ENCODE data around the gene SYT14.
"Not testable (repeated sequence)": the region's sequence is repeated elsewhere in the genome, so short reads cannot be mapped to it uniquely, and the experiment has no call there.

Gene SYT14

GRCh38 chr1:210196266-210196665 lies 258.2 kb downstream of the SYT14 start:
- WGBS (ENCODE audit: extremely low coverage, insufficient coverage, low lambda C conversion rate) = no CpG with 5 or more reads among the region's 5 CpGs
- peak; percentile 6 for DNase-seq

GRCh38 chr1:210198840-210199239 lies 260.8 kb downstream of the SYT14 start:
- Histone ChIP-seq H3K4me1 (ENCODE audit: control insufficient read depth, low read depth, low read length) (no peaks in the 10 kb centered on the region), H3K18ac (ENCODE audit: low read length) (no peak overlapping the region), H3K56ac (ENCODE audit: low read length) (no peak overlapping the region), H2AK5ac (ENCODE audit: low read length) (no peak overlapping the region), H3K36me3 (ENCODE audit: control insufficient read depth, insufficient read depth, low read length) (no peaks in the 10 kb centered on the region), H3K4me2 (ENCODE audit: low read length) (no peak overlapping the region), H2BK120ac (ENCODE audit: low read depth, low read length) (no peak overlapping the region), H3K79me2 (ENCODE audit: control insufficient read depth, insufficient read depth, low read length) (no peaks in the 10 kb centered on the region), H3K23ac (ENCODE audit: low read length) (no peak overlapping the region), H3K27me3 (ENCODE audit: insufficient read depth, low read length, poor library complexity) (no peaks in the 10 kb centered on the region), H4K5ac (ENCODE audit: low read length) (no peak overlapping the region), H3K9ac (ENCODE audit: low read length) (no peak overlapping the region), H3K27ac (ENCODE audit: low read depth, low read length) (no peak overlapping the region), H3K4ac (ENCODE audit: low read depth, low read length) (no peak overlapping the region), H2BK5ac (ENCODE audit: low read length) (no peak overlapping the region), H3K79me1 (ENCODE audit: low read length) (no peaks in the 10 kb centered on the region), H3K4me3 (ENCODE audit: low read length) (no peak overlapping the region), H4K8ac (ENCODE audit: low read depth, low read length) (no peak overlapping the region), H2BK15ac (replicated peaks; ENCODE audit: low read depth) (no peak overlapping the region)
- WGBS (ENCODE audit: extremely low coverage, insufficient coverage, low lambda C conversion rate) = no CpG with 5 or more reads among the region's 3 CpGs
- DNase-seq = no peak

More at GRCh38 chr1:210196266-210196665, 258.2 kb downstream of the SYT14 start:
- H3K4me1 ChIP-seq (ENCODE audit: control insufficient read depth, low read depth, low read length); H3K18ac ChIP-seq (ENCODE audit: low read length); H3K56ac ChIP-seq (ENCODE audit: low read length); H4K8ac ChIP-seq (ENCODE audit: low read depth, low read length); H3K27me3 ChIP-seq (ENCODE audit: insufficient read depth, low read length, poor library complexity); H4K5ac ChIP-seq (ENCODE audit: low read length); H3K9ac ChIP-seq (ENCODE audit: low read length); H3K79me1 ChIP-seq (ENCODE audit: low read length); H3K36me3 ChIP-seq (ENCODE audit: control insufficient read depth, insufficient read depth, low read length); H3K4me3 ChIP-seq (ENCODE audit: low read length); H2BK15ac ChIP-seq (replicated peaks; ENCODE audit: low read depth); H2AK5ac ChIP-seq (ENCODE audit: low read length); H2BK5ac ChIP-seq (ENCODE audit: low read length); H3K4ac ChIP-seq (ENCODE audit: low read depth, low read length); H3K23ac ChIP-seq (ENCODE audit: low read length); H3K79me2 ChIP-seq (ENCODE audit: control insufficient read depth, insufficient read depth, low read length); H3K4me2 ChIP-seq (ENCODE audit: low read length); H3K27ac ChIP-seq (ENCODE audit: low read depth, low read length); H2BK120ac ChIP-seq (ENCODE audit: low read depth, low read length): not testable (repeated sequence)

- Histone ChIP-seq H3K4me2 (ENCODE audit: low read length) (no peak overlapping the region), H3K4ac (ENCODE audit: low read depth, low read length) (no peak overlapping the region), H4K8ac (ENCODE audit: low read depth, low read length) (no peak overlapping the region), H3K79me1 (ENCODE audit: low read length) (no peaks in the 10 kb centered on the region), H3K18ac (ENCODE audit: low read length) (no peak overlapping the region), H2AK5ac (ENCODE audit: low read length) (no peak overlapping the region), H3K9ac (ENCODE audit: low read length) (no peak overlapping the region), H3K27me3 (ENCODE audit: insufficient read depth, low read length, poor library complexity) (no peaks in the 10 kb centered on the region), H2BK5ac (ENCODE audit: low read length) (no peak overlapping the region), H3K4me1 (ENCODE audit: control insufficient read depth, low read depth, low read length) (no peaks in the 10 kb centered on the region), H3K79me2 (ENCODE audit: control insufficient read depth, insufficient read depth, low read length) (no peaks in the 10 kb centered on the region), H3K23ac (ENCODE audit: low read length) (no peak overlapping the region), H2BK120ac (ENCODE audit: low read depth, low read length) (no peak overlapping the region), H3K4me3 (ENCODE audit: low read length) (no peak overlapping the region), H3K56ac (ENCODE audit: low read length) (no peak overlapping the region), H3K27ac (ENCODE audit: low read depth, low read length) (no peak overlapping the region), H3K36me3 (ENCODE audit: control insufficient read depth, insufficient read depth, low read length) (no peaks in the 10 kb centered on the region), H2BK15ac (replicated peaks; ENCODE audit: low read depth) (no peak overlapping the region), H4K5ac (ENCODE audit: low read length) (no peak overlapping the region)
- no CpG with 5 or more reads among the region's 3 CpGs for WGBS (ENCODE audit: extremely low coverage, insufficient coverage, low lambda C conversion rate)
- no peak for DNase-seq
These were observed 262.2 kb downstream of the SYT14 start for GRCh38 chr1:210200124-210200736.

- no peak overlapping the region for H2BK120ac ChIP-seq (ENCODE audit: low read depth, low read length)
- no peaks in the 10 kb centered on the region for H3K79me2 ChIP-seq (ENCODE audit: control insufficient read depth, insufficient read depth, low read length)
- H4K8ac ChIP-seq (ENCODE audit: low read depth, low read length) = no peak overlapping the region
- no peak for DNase-seq
- no peaks in the 10 kb centered on the region for H3K36me3 ChIP-seq (ENCODE audit: control insufficient read depth, insufficient read depth, low read length)
- no peak overlapping the region for H3K4ac ChIP-seq (ENCODE audit: low read depth, low read length)
- H4K5ac ChIP-seq (ENCODE audit: low read length) = no peak overlapping the region
- H3K18ac ChIP-seq (ENCODE audit: low read length) = no peak overlapping the region
- H3K27me3 ChIP-seq (ENCODE audit: insufficient read depth, low read length, poor library complexity) = no peaks in the 10 kb centered on the region
- H3K4me3 ChIP-seq (ENCODE audit: low read length) = no peak overlapping the region
- no peak overlapping the region for H3K4me2 ChIP-seq (ENCODE audit: low read length)
- no peak overlapping the region for H3K27ac ChIP-seq (ENCODE audit: low read depth, low read length)
- H3K56ac ChIP-seq (ENCODE audit: low read length) = no peak overlapping the region
- H3K23ac ChIP-seq (ENCODE audit: low read length) = no peak overlapping the region
- H3K9ac ChIP-seq (ENCODE audit: low read length) = no peak overlapping the region
- H2BK15ac ChIP-seq (replicated peaks; ENCODE audit: low read depth) = no peak overlapping the region
- no peak overlapping the region for H2AK5ac ChIP-seq (ENCODE audit: low read length)
- no CpG with 5 or more reads among the region's 3 CpGs for WGBS (ENCODE audit: extremely low coverage, insufficient coverage, low lambda C conversion rate)
- no peak overlapping the region for H2BK5ac ChIP-seq (ENCODE audit: low read length)
- no peaks in the 10 kb centered on the region for H3K79me1 ChIP-seq (ENCODE audit: low read length)
- H3K4me1 ChIP-seq (ENCODE audit: control insufficient read depth, low read depth, low read length) = no peaks in the 10 kb centered on the region
These were observed 263.7 kb downstream of the SYT14 start for GRCh38 chr1:210201681-210202080.

GRCh38 chr1:210207597-210208450 lies 269.8 kb downstream of the SYT14 start:
- H3K79me2 ChIP-seq (ENCODE audit: control insufficient read depth, insufficient read depth, low read length) = no peaks in the 10 kb centered on the region
- H3K18ac ChIP-seq (ENCODE audit: low read length) = no peak overlapping the region
- no peaks in the 10 kb centered on the region for H3K4me1 ChIP-seq (ENCODE audit: control insufficient read depth, low read depth, low read length)
- H2BK5ac ChIP-seq (ENCODE audit: low read length) = no peak overlapping the region
- H3K79me1 ChIP-seq (ENCODE audit: low read length) = no peaks in the 10 kb centered on the region
- H3K27me3 ChIP-seq (ENCODE audit: insufficient read depth, low read length, poor library complexity) = no peaks in the 10 kb centered on the region
- no peak overlapping the region for H3K4me3 ChIP-seq (ENCODE audit: low read length)
- no peak overlapping the region for H3K4me2 ChIP-seq (ENCODE audit: low read length)
- no peak overlapping the region for H4K5ac ChIP-seq (ENCODE audit: low read length)
- no peak overlapping the region for H2BK120ac ChIP-seq (ENCODE audit: low read depth, low read length)
- H2AK5ac ChIP-seq (ENCODE audit: low read length) = no peak overlapping the region
- H2BK15ac ChIP-seq (replicated peaks; ENCODE audit: low read depth) = no peak overlapping the region
- H3K4ac ChIP-seq (ENCODE audit: low read depth, low read length) = no peak overlapping the region
- DNase-seq = no peak
- H3K27ac ChIP-seq (ENCODE audit: low read depth, low read length) = no peak overlapping the region
- H3K36me3 ChIP-seq (ENCODE audit: control insufficient read depth, insufficient read depth, low read length) = no peaks in the 10 kb centered on the region
- no peak overlapping the region for H4K8ac ChIP-seq (ENCODE audit: low read depth, low read length)
- H3K23ac ChIP-seq (ENCODE audit: low read length) = no peak overlapping the region
- H3K9ac ChIP-seq (ENCODE audit: low read length) = no peak overlapping the region
- WGBS (ENCODE audit: extremely low coverage, insufficient coverage, low lambda C conversion rate) = no CpG with 5 or more reads among the region's 2 CpGs
- no peak overlapping the region for H3K56ac ChIP-seq (ENCODE audit: low read length)

All from mesendoderm (in vitro differentiated cells).